Peyer's patch (tissue), 4 donors: ENCODE results near the gene CYP11A1.

Experiments
- CTCF ChIP-seq, 6 experiments: fragments of 450-650 bp in 4 of 6; fragments of 200-600 bp in 2 of 6; sonication (generic) in 1 of 6; IDR thresholded peaks; one replicate each; pipeline ENCODE4 v1.5.1; 2017 to 2019; ENCODE audit warnings: antibody characterized with exemption in 6 of 6, mild to moderate bottlenecking in 3 of 6, moderate library complexity in 1 of 6
- POLR2A ChIP-seq, 2 donors: fragments of 450-650 bp; IDR thresholded peaks; one replicate each; pipeline ENCODE4 v1.5.1; 2017; ENCODE audit warnings: antibody characterized with exemption in 2 of 2, mild to moderate bottlenecking in 2 of 2, moderate library complexity in 2 of 2

- TF ChIP-seq POLR2A (IDR thresholded peaks at IDR 0.05) (no peak), CTCF (IDR thresholded peaks at IDR 0.05) (no peak)
These were observed 65.7 kb downstream of the CYP11A1 start for GRCh38 chr15:74301583-74302361.
